ENCODE measurements around the gene RBAK.

DNA sequence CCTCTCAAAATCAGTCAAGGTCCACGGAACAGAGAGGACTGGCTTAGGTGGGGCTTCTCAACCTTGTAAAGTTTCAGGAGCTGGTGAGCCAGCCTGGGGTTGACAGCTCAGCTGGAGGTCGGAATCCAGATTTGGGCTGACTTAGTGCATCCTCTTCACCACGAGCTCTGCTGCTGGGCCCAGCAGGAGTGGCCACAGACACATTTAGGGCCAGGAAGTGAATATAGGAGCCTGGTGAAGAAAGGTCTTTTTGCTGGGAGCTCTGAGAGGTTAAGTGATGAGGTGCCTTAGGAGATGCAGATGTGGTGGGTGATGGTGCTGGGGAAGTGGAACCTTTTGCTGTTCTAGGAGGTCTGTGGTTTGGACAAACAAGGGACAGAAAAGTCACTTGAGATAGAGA is 47.4 kb upstream of the RBAK start:
- no peak for TF ChIP-seq POLR2AphosphoS5 (IDR thresholded peaks at IDR 0.05; ENCODE audit: low read depth, low read length)
- TF ChIP-seq, protein P1, sequence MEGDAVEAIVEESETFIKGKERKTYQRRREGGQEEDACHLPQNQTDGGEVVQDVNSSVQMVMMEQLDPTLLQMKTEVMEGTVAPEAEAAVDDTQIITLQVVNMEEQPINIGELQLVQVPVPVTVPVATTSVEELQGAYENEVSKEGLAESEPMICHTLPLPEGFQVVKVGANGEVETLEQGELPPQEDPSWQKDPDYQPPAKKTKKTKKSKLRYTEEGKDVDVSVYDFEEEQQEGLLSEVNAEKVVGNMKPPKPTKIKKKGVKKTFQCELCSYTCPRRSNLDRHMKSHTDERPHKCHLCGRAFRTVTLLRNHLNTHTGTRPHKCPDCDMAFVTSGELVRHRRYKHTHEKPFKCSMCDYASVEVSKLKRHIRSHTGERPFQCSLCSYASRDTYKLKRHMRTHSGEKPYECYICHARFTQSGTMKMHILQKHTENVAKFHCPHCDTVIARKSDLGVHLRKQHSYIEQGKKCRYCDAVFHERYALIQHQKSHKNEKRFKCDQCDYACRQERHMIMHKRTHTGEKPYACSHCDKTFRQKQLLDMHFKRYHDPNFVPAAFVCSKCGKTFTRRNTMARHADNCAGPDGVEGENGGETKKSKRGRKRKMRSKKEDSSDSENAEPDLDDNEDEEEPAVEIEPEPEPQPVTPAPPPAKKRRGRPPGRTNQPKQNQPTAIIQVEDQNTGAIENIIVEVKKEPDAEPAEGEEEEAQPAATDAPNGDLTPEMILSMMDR (IDR thresholded peaks at IDR 0.05), result no peak

Data from Panc1 (cell line).